ENCODE measurements around the gene MORN4.
"Not testable (repeated sequence)": the region's sequence is repeated elsewhere in the genome, so short reads cannot be mapped to it uniquely, and the experiment has no call there.

Gene MORN4

GRCh38 chr10:97642471-97643159, 9.3 kb upstream of the MORN4 start:
- H3K4me3 ChIP-seq (ENCODE audit: low read length); H3K36me3 ChIP-seq (ENCODE audit: control insufficient read depth, insufficient read depth, low read length): not testable (repeated sequence)

GRCh38 chr10:97640868-97641811, 7.8 kb upstream of the MORN4 start:
- Histone ChIP-seq H3K27me3 (ENCODE audit: control insufficient read depth, insufficient read depth, low read length) (no peaks in the 10 kb centered on the region), H3K27ac (ENCODE audit: low read length) (no peak overlapping the region), H3K4me3 (ENCODE audit: low read length) (peak overlapping the region; percentile 99), H3K4me1 (ENCODE audit: control insufficient read depth, insufficient read depth, low read length) (no peaks in the 10 kb centered on the region), H3K36me3 (ENCODE audit: control insufficient read depth, insufficient read depth, low read length) (peaks cover 2% of the 10 kb centered on the region), H3K9me3 (ENCODE audit: control insufficient read depth, insufficient read depth, low read length) (no peaks in the 10 kb centered on the region)
- no peak for DNase-seq (ENCODE audit: low read depth, low spot score)
- no CpG with 5 or more reads among the region's 67 CpGs for WGBS (ENCODE audit: insufficient coverage, insufficient read length)

More at GRCh38 chr10:97642471-97643159, 9.3 kb upstream of the MORN4 start:
- H3K27ac ChIP-seq (ENCODE audit: low read length); H3K27me3 ChIP-seq (ENCODE audit: control insufficient read depth, insufficient read depth, low read length); H3K4me1 ChIP-seq (ENCODE audit: control insufficient read depth, insufficient read depth, low read length); DNase-seq (ENCODE audit: low read depth, low spot score); H3K9me3 ChIP-seq (ENCODE audit: control insufficient read depth, insufficient read depth, low read length): not testable (repeated sequence)
- WGBS (ENCODE audit: insufficient coverage, insufficient read length) = 100% methylated on average over 1 of the region's 13 CpGs

DNA sequence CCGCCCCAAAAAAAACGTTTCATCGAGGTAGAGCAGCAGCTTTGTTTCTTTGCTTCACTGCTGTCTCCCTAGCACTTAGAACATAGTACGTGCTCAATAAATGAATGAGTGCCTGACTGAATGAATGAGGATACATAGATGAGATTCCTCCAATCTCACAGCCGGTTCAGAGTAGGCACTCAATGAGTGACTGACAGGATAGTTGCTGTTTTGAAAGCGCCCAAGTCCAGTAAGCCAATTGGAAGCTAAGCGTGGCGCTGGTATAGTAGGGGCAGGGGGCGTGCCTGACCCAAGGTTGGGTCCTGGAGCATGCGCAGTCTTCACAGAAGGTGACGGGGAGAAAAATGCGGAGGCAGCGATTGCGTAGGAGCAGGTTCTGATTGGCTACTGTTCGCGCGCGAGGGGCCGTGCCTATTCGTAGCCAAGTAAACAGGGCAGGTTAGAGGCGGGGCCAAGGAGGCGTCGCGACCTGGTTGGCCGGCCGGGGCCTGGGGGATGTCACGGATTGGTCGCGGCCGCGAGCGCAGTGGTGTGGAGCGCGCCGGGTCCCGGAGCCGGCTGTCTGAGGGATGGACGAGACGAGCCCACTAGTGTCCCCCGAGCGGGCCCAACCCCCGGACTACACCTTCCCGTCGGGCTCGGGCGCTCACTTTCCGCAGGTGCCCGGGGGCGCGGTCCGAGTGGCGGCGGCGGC, 7.0 kb upstream of the MORN4 start, which contains the start of gene PI4K2A:
PI4K2A (plus strand) TSS at position 498 of the 694 bp plus-strand sequence; CDS start at position 570, 72 bp downstream.
- no peaks in the 10 kb centered on the region for H3K27me3 ChIP-seq (ENCODE audit: control insufficient read depth, insufficient read depth, low read length)
- H3K4me1 ChIP-seq (ENCODE audit: control insufficient read depth, insufficient read depth, low read length) = no peaks in the 10 kb centered on the region
- H3K4me3 ChIP-seq (ENCODE audit: low read length) = peak within 1 kb of the TSS; percentile 99
- no peak within 1 kb of the TSS for H3K27ac ChIP-seq (ENCODE audit: low read length)
- peaks cover 2% of the 10 kb centered on the region for H3K36me3 ChIP-seq (ENCODE audit: control insufficient read depth, insufficient read depth, low read length)
- WGBS (ENCODE audit: insufficient coverage, insufficient read length) = no CpG with 5 or more reads among the region's 54 CpGs
- peak; percentile 99 for DNase-seq (ENCODE audit: low read depth, low spot score)
- H3K9me3 ChIP-seq (ENCODE audit: control insufficient read depth, insufficient read depth, low read length) = no peaks in the 10 kb centered on the region

DNA sequence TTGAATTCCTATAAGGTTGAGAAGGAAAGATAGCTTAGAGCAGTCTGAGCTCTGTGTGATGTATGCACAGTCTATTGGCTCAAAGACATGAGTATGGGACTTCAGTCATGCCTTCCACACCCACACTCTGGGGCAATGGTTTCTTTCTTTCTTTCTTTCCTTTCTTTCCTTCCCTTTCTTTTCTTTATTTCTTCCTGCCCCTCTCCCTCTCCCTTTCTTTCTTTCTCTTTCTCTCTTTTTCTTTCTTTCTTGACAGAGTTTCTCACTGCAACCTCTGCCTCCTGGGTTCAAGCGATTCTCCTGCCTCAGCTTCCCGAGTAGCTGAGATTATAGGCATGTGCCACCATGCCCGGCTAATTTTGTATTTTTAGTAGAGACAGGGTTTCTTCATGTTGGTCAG, 5.8 kb upstream of the MORN4 start:
- not testable (repeated sequence) for H3K36me3 ChIP-seq (ENCODE audit: control insufficient read depth, insufficient read depth, low read length); DNase-seq (ENCODE audit: low read depth, low spot score); H3K9me3 ChIP-seq (ENCODE audit: control insufficient read depth, insufficient read depth, low read length); H3K27me3 ChIP-seq (ENCODE audit: control insufficient read depth, insufficient read depth, low read length); H3K4me3 ChIP-seq (ENCODE audit: low read length); H3K4me1 ChIP-seq (ENCODE audit: control insufficient read depth, insufficient read depth, low read length); H3K27ac ChIP-seq (ENCODE audit: low read length)
- no CpG with 5 or more reads among the region's 3 CpGs for WGBS (ENCODE audit: insufficient coverage, insufficient read length)

DNA sequence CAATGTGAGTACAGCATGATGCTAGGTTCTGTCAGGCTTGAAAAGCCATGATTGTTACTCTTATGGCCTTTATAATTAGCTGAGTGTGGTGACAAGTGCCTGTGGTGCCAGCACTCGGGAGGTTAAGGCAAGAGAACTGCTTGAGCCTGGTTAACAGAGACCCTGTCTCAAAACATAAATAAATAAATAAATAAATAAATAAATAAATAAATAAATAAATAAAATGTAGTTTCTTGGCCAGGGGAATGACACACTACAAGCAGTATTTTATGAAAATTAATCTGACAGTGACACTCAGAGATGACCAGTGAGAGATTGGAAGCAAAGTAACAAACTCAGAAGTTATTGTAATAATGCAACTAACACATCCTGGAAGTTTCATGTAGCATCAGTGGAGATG, 2.3 kb upstream of the MORN4 start:
- Histone ChIP-seq H3K4me1 (ENCODE audit: control insufficient read depth, insufficient read depth, low read length) (no peaks in the 10 kb centered on the region), H3K27ac (ENCODE audit: low read length) (no peak overlapping the region), H3K36me3 (ENCODE audit: control insufficient read depth, insufficient read depth, low read length) (no peaks in the 10 kb centered on the region), H3K4me3 (ENCODE audit: low read length) (no peak overlapping the region), H3K9me3 (ENCODE audit: control insufficient read depth, insufficient read depth, low read length) (no peaks in the 10 kb centered on the region), H3K27me3 (ENCODE audit: control insufficient read depth, insufficient read depth, low read length) (no peaks in the 10 kb centered on the region)
- DNase-seq (ENCODE audit: low read depth, low spot score) = no peak
- WGBS (ENCODE audit: insufficient coverage, insufficient read length) = no CpG with 5 or more reads among the region's 1 CpG

DNA sequence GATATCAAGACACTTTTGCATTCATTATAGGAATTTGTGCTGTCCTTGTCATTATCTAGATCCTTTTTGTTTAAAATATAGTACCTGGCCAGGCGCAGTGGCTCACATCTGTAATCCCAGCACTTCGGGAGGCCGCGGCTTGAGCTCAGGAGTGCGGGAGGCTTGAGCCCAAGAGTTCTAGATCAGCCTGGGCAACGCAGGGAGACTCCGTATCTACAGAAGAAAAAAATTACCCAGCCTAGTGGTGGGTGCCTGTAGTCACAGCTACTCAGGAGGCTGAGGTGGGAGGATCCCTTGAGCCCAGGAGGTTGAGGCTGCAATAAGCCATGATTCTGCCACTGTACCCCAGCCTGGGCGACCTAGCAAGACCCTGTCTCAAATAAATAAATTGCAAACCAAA, 621 bp upstream of the MORN4 start:
- no peak overlapping the region for H3K27ac ChIP-seq (ENCODE audit: low read length)
- no peaks in the 10 kb centered on the region for H3K9me3 ChIP-seq (ENCODE audit: control insufficient read depth, insufficient read depth, low read length)
- H3K4me1 ChIP-seq (ENCODE audit: control insufficient read depth, insufficient read depth, low read length) = no peaks in the 10 kb centered on the region
- H3K27me3 ChIP-seq (ENCODE audit: control insufficient read depth, insufficient read depth, low read length) = no peaks in the 10 kb centered on the region
- no peak overlapping the region; the same call in 1 of the 2 replicates for H3K4me3 ChIP-seq (ENCODE audit: low read length)
- no CpG with 5 or more reads among the region's 8 CpGs for WGBS (ENCODE audit: insufficient coverage, insufficient read length)
- no peak for DNase-seq (ENCODE audit: low read depth, low spot score)
- no peaks in the 10 kb centered on the region for H3K36me3 ChIP-seq (ENCODE audit: control insufficient read depth, insufficient read depth, low read length)

- H3K27ac ChIP-seq (ENCODE audit: low read length) = no peak overlapping the region
- DNase-seq (ENCODE audit: low read depth, low spot score) = no peak
- H3K9me3 ChIP-seq (ENCODE audit: control insufficient read depth, insufficient read depth, low read length) = no peaks in the 10 kb centered on the region
- H3K27me3 ChIP-seq (ENCODE audit: control insufficient read depth, insufficient read depth, low read length) = no peaks in the 10 kb centered on the region
- no peaks in the 10 kb centered on the region for H3K4me1 ChIP-seq (ENCODE audit: control insufficient read depth, insufficient read depth, low read length)
- H3K36me3 ChIP-seq (ENCODE audit: control insufficient read depth, insufficient read depth, low read length) = no peaks in the 10 kb centered on the region
- H3K4me3 ChIP-seq (ENCODE audit: low read length) = no peak overlapping the region
Observed at GRCh38 chr10:97631098-97631497, 2.2 kb downstream of the MORN4 start.

DNA sequence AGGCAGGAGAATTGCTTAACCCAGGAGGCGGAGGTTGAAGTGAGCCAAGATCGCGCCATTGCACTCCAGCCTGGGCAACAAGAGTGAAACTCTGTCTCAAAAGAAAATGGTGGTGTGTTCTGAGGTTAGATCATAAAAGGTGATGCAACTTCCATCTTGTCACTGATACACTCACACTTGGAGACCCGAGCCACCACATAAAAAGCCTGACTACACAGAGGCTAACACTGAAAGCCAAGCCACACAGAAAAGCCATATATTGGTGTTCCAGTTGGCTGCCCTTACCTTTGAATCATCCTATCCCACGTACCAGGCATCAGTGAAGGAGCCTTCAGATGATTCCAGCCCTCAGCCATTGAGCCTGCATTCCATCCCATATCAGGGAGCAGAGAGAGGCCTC, 4.0 kb downstream of the MORN4 start:
- Histone ChIP-seq H3K27me3 (ENCODE audit: control insufficient read depth, insufficient read depth, low read length) (no peaks in the 10 kb centered on the region), H3K4me1 (ENCODE audit: control insufficient read depth, insufficient read depth, low read length) (no peaks in the 10 kb centered on the region), H3K4me3 (ENCODE audit: low read length) (no peak overlapping the region), H3K36me3 (ENCODE audit: control insufficient read depth, insufficient read depth, low read length) (no peaks in the 10 kb centered on the region), H3K9me3 (ENCODE audit: control insufficient read depth, insufficient read depth, low read length) (no peaks in the 10 kb centered on the region), H3K27ac (ENCODE audit: low read length) (no peak overlapping the region)
- no peak for DNase-seq (ENCODE audit: low read depth, low spot score)
- WGBS (ENCODE audit: insufficient coverage, insufficient read length) = no CpG with 5 or more reads among the region's 5 CpGs

GRCh38 chr10:97628228-97628627, 5.1 kb downstream of the MORN4 start:
- no peak overlapping the region for H3K27ac ChIP-seq (ENCODE audit: low read length)
- no peaks in the 10 kb centered on the region for H3K36me3 ChIP-seq (ENCODE audit: control insufficient read depth, insufficient read depth, low read length)
- no peak for DNase-seq (ENCODE audit: low read depth, low spot score)
- WGBS (ENCODE audit: insufficient coverage, insufficient read length) = no CpG with 5 or more reads among the region's 3 CpGs
- H3K4me3 ChIP-seq (ENCODE audit: low read length) = no peak overlapping the region
- no peaks in the 10 kb centered on the region for H3K9me3 ChIP-seq (ENCODE audit: control insufficient read depth, insufficient read depth, low read length)
- H3K27me3 ChIP-seq (ENCODE audit: control insufficient read depth, insufficient read depth, low read length) = no peaks in the 10 kb centered on the region
- H3K4me1 ChIP-seq (ENCODE audit: control insufficient read depth, insufficient read depth, low read length) = no peaks in the 10 kb centered on the region

GRCh38 chr10:97627731-97628130, 5.6 kb downstream of the MORN4 start:
- no peak for DNase-seq (ENCODE audit: low read depth, low spot score)
- H3K4me3 ChIP-seq (ENCODE audit: low read length) = no peak overlapping the region
- WGBS (ENCODE audit: insufficient coverage, insufficient read length) = no CpG with 5 or more reads among the region's 4 CpGs
- no peaks in the 10 kb centered on the region for H3K36me3 ChIP-seq (ENCODE audit: control insufficient read depth, insufficient read depth, low read length)
- H3K27ac ChIP-seq (ENCODE audit: low read length) = no peak overlapping the region
- no peaks in the 10 kb centered on the region for H3K27me3 ChIP-seq (ENCODE audit: control insufficient read depth, insufficient read depth, low read length)
- no peaks in the 10 kb centered on the region for H3K9me3 ChIP-seq (ENCODE audit: control insufficient read depth, insufficient read depth, low read length)
- H3K4me1 ChIP-seq (ENCODE audit: control insufficient read depth, insufficient read depth, low read length) = no peaks in the 10 kb centered on the region

Measured in iPS DF 6.9 (cell line).